Activated naive CD4-positive, alpha-beta T cell treated with anti-CD3 and anti-CD28 coated beads, Interleukin-2, amount 50 U/mL, for 24 hours (primary cell): Measurements from ENCODE around the gene HLCS.
"Not testable (repeated sequence)": the region's sequence is repeated elsewhere in the genome, so short reads cannot be mapped to it uniquely, and the experiment has no call there.

Experiments
- H3K27ac Mint-ChIP-seq: one replicate; pipeline ENCODE4 v1.8.0; 2021; ENCODE audit warnings: mild to moderate bottlenecking, mixed read lengths
- H3K27me3 Mint-ChIP-seq: one replicate; pipeline ENCODE4 v1.8.0; 2021; ENCODE audit warnings: mixed read lengths
- H3K36me3 Mint-ChIP-seq: one replicate; pipeline ENCODE4 v1.8.0; 2021; ENCODE audit warnings: mixed read lengths
- H3K4me1 Mint-ChIP-seq: one replicate; pipeline ENCODE4 v1.8.0; 2021; ENCODE audit warnings: mixed read lengths
- H3K4me3 Mint-ChIP-seq: one replicate; pipeline ENCODE4 v1.8.0; 2021; ENCODE audit warnings: mild to moderate bottlenecking, mixed read lengths
- H3K9me3 Mint-ChIP-seq: one replicate; pipeline ENCODE4 v1.8.0; 2021; ENCODE audit warnings: mixed read lengths

The HLCS gene

GRCh38 chr21:36990508-36991205 is 24.2 kb upstream of the HLCS start:
- H3K36me3 Mint-ChIP-seq: no peaks in the 10 kb centered on the region
- no peaks in the 10 kb centered on the region for H3K27me3 Mint-ChIP-seq
- H3K4me1 Mint-ChIP-seq: peaks cover 28% of the 10 kb centered on the region
- H3K27ac Mint-ChIP-seq: peak overlapping the region; percentile 96
- H3K4me3 Mint-ChIP-seq: peak overlapping the region; percentile 85
- H3K9me3 Mint-ChIP-seq: no peaks in the 10 kb centered on the region

GRCh38 chr21:36989699-36990507 is 23.4 kb upstream of the HLCS start:
- Mint-ChIP-seq H3K4me1 (peaks cover 29% of the 10 kb centered on the region), H3K4me3 (peak overlapping the region; percentile 85), H3K27me3 (no peaks in the 10 kb centered on the region), H3K9me3 (no peaks in the 10 kb centered on the region), H3K27ac (peak overlapping the region; percentile 96), H3K36me3 (no peaks in the 10 kb centered on the region)

- Mint-ChIP-seq H3K4me3 (peak overlapping the region; percentile 79), H3K4me1 (peaks cover 29% of the 10 kb centered on the region), H3K27ac (peak overlapping the region; percentile 51)
- not testable (repeated sequence) for H3K36me3 Mint-ChIP-seq, H3K9me3 Mint-ChIP-seq, H3K27me3 Mint-ChIP-seq
These were observed 22.8 kb upstream of the HLCS start for GRCh38 chr21:36989199-36989698.

- no peaks in the 10 kb centered on the region for H3K36me3 Mint-ChIP-seq
- peaks cover 29% of the 10 kb centered on the region for H3K4me1 Mint-ChIP-seq
- H3K27me3 Mint-ChIP-seq: no peaks in the 10 kb centered on the region
- no peaks in the 10 kb centered on the region for H3K9me3 Mint-ChIP-seq
- H3K4me3 Mint-ChIP-seq: peak overlapping the region; percentile 66
- H3K27ac Mint-ChIP-seq: peak overlapping the region; percentile 62
These were observed 22.1 kb upstream of the HLCS start for GRCh38 chr21:36988536-36988935.

- Mint-ChIP-seq H3K9me3 (no peaks in the 10 kb centered on the region), H3K4me3 (peak overlapping the region; percentile 66), H3K27ac (no peak overlapping the region), H3K36me3 (no peaks in the 10 kb centered on the region), H3K4me1 (peaks cover 29% of the 10 kb centered on the region), H3K27me3 (no peaks in the 10 kb centered on the region)
These were observed 21.4 kb upstream of the HLCS start for GRCh38 chr21:36987845-36988244.

- H3K4me1 Mint-ChIP-seq: peaks cover 37% of the 10 kb centered on the region
- H3K27ac Mint-ChIP-seq: peak overlapping the region; percentile 20
- H3K36me3 Mint-ChIP-seq: no peaks in the 10 kb centered on the region
- H3K9me3 Mint-ChIP-seq: no peaks in the 10 kb centered on the region
- H3K4me3 Mint-ChIP-seq: no peak overlapping the region
- no peaks in the 10 kb centered on the region for H3K27me3 Mint-ChIP-seq
These were observed 19.5 kb upstream of the HLCS start for GRCh38 chr21:36985751-36986594.

GRCh38 chr21:36981977-36982700 is 15.7 kb upstream of the HLCS start:
- Mint-ChIP-seq H3K27ac (no peak overlapping the region), H3K9me3 (no peaks in the 10 kb centered on the region), H3K27me3 (no peaks in the 10 kb centered on the region), H3K36me3 (no peaks in the 10 kb centered on the region), H3K4me1 (peaks cover 30% of the 10 kb centered on the region), H3K4me3 (no peak overlapping the region)

GRCh38 chr21:36981049-36981391 is 14.6 kb upstream of the HLCS start:
- Mint-ChIP-seq H3K9me3 (no peaks in the 10 kb centered on the region), H3K27ac (no peak overlapping the region), H3K27me3 (no peaks in the 10 kb centered on the region), H3K36me3 (no peaks in the 10 kb centered on the region), H3K4me1 (peaks cover 29% of the 10 kb centered on the region), H3K4me3 (peak overlapping the region; percentile 82)

- no peak overlapping the region for H3K27ac Mint-ChIP-seq
- no peaks in the 10 kb centered on the region for H3K27me3 Mint-ChIP-seq
- peak overlapping the region; percentile 82 for H3K4me3 Mint-ChIP-seq
- H3K4me1 Mint-ChIP-seq: peaks cover 23% of the 10 kb centered on the region
- no peaks in the 10 kb centered on the region for H3K36me3 Mint-ChIP-seq
- no peaks in the 10 kb centered on the region for H3K9me3 Mint-ChIP-seq
These were observed 14.0 kb upstream of the HLCS start for GRCh38 chr21:36980280-36981048.

GRCh38 chr21:36976882-36977651 is 10.6 kb upstream of the HLCS start:
- Mint-ChIP-seq H3K9me3 (no peaks in the 10 kb centered on the region), H3K36me3 (peaks cover 2% of the 10 kb centered on the region), H3K4me3 (no peak overlapping the region), H3K27ac (no peak overlapping the region), H3K4me1 (peaks cover 23% of the 10 kb centered on the region), H3K27me3 (no peaks in the 10 kb centered on the region)

GRCh38 chr21:36976228-36976861 is 9.9 kb upstream of the HLCS start:
- Mint-ChIP-seq H3K27ac (no peak overlapping the region), H3K4me3 (no peak overlapping the region), H3K4me1 (peaks cover 19% of the 10 kb centered on the region), H3K27me3 (no peaks in the 10 kb centered on the region), H3K36me3 (peaks cover 2% of the 10 kb centered on the region), H3K9me3 (no peaks in the 10 kb centered on the region)

GRCh38 chr21:36974851-36975192 is 8.4 kb upstream of the HLCS start:
- H3K9me3 Mint-ChIP-seq: no peaks in the 10 kb centered on the region
- H3K4me3 Mint-ChIP-seq: no peak overlapping the region
- peaks cover 2% of the 10 kb centered on the region for H3K36me3 Mint-ChIP-seq
- peaks cover 9% of the 10 kb centered on the region for H3K4me1 Mint-ChIP-seq
- no peak overlapping the region for H3K27ac Mint-ChIP-seq
- H3K27me3 Mint-ChIP-seq: no peaks in the 10 kb centered on the region

GRCh38 chr21:36973986-36974850 is 7.7 kb upstream of the HLCS start:
- no peak overlapping the region for H3K4me3 Mint-ChIP-seq
- H3K4me1 Mint-ChIP-seq: peaks cover 9% of the 10 kb centered on the region
- no peak overlapping the region for H3K27ac Mint-ChIP-seq
- H3K36me3 Mint-ChIP-seq: peaks cover 2% of the 10 kb centered on the region
- H3K9me3 Mint-ChIP-seq: no peaks in the 10 kb centered on the region
- H3K27me3 Mint-ChIP-seq: no peaks in the 10 kb centered on the region
